Measurements from ENCODE around the gene GIGYF1. TPM values are rescaled to one million over a fixed set of nuclear protein-coding genes. Genes with fewer than 3 reads are reported as not detected.

Gene GIGYF1
- total and polyA plus RNA-seq, 2 of the 13 experiments (the other 11 are each of a cell fraction or from before 2014, with no cell fraction given) = 7.6 to 16.1 TPM

- peak; percentile 55; the same call in 1 of the 2 replicates for TF ChIP-seq ZNF687 (CRISPR knock-in tag; IDR thresholded peaks at IDR 0.05)
- TF ChIP-seq ZNF451 (CRISPR knock-in tag; IDR thresholded peaks at IDR 0.05) = no peak
- TF ChIP-seq SNAPC4 (CRISPR knock-in tag; IDR thresholded peaks at IDR 0.05) = no peak
- TF ChIP-seq TRIM22 (IDR thresholded peaks at IDR 0.05) = no peak
- TF ChIP-seq THAP11 (CRISPR knock-in tag; IDR thresholded peaks at IDR 0.05) = no peak
- TF ChIP-seq NCOA1 (CRISPR knock-in tag; IDR thresholded peaks at IDR 0.05) = peak; percentile 57; the same call in 1 of the 2 replicates
- 0 out of 2 replicates have a peak, but pooled peaks have one; percentile 24 for TF ChIP-seq MIER2 (CRISPR knock-in tag; IDR thresholded peaks at IDR 0.05)
- TF ChIP-seq NFIB (CRISPR knock-in tag; IDR thresholded peaks at IDR 0.05; ENCODE audit: borderline replicate concordance) = no peak
- no peak for TF ChIP-seq ZBTB37 (CRISPR knock-in tag; IDR thresholded peaks at IDR 0.05)
- TF ChIP-seq ZNF577 (CRISPR knock-in tag; IDR thresholded peaks at IDR 0.05; ENCODE audit: borderline replicate concordance, low read depth) = no peak
- TF ChIP-seq USF2 (IDR thresholded peaks at IDR 0.05; ENCODE audit: low read depth, low read length) = no peak
- TF ChIP-seq USF2 (CRISPR knock-in tag; IDR thresholded peaks at IDR 0.05; ENCODE audit: borderline replicate concordance) = no peak
Observed at GRCh38 chr7:100719523-100720278, 25.7 kb upstream of the GIGYF1 start (continued).

All from HepG2 (cell line).